ENCODE measurements around the gene ARID5B. TPM values are rescaled to one million over a fixed set of nuclear protein-coding genes. Genes with fewer than 3 reads are reported as not detected.

ARID5B gene
- total RNA-seq, 1 experiment from 2014 or later = 0.04 TPM

DNA sequence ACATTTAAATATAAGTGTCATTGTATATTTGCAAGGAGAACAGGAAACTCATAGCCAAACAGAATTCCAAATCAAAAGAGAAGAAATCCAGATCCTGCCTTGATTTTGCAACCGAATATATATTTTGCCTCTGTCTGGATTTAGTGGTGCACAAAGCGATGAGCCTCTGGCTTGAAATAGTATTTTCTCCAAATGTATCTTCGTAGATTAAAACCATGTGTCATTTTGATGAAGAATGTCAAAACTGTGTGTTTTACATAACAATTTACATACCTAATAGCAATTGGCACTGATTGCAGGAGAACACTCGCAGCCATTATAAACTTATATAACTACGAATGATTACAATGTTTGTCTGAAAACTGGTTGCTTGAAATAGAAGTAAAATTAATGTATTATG is 156.4 kb downstream of the ARID5B start:
- WGBS (ENCODE audit: extremely low coverage, insufficient read length, low lambda C conversion rate) = no CpG with 5 or more reads among the region's 5 CpGs
- Histone ChIP-seq H3T11ph (ENCODE audit: low read length) (no peak overlapping the region), H3K9me3 (ENCODE audit: control insufficient read depth, low read depth, low read length) (no peaks in the 10 kb centered on the region), H3K79me2 (ENCODE audit: insufficient read depth, low read length) (no peaks in the 10 kb centered on the region), H4K5ac (ENCODE audit: insufficient read length, low read depth, low read length) (no peak overlapping the region), H3K18ac (ENCODE audit: insufficient read length, low read depth, low read length) (no peak overlapping the region), H3K14ac (ENCODE audit: insufficient read depth, low read length) (no peak overlapping the region), H3K4ac (ENCODE audit: low read depth, low read length) (no peak overlapping the region), H3K23ac (ENCODE audit: insufficient read length, low read depth, low read length) (no peak overlapping the region), H4K91ac (ENCODE audit: insufficient read length, low read depth, low read length) (no peak overlapping the region), H3K4me2 (ENCODE audit: insufficient read depth, insufficient read length, low read length) (no peak overlapping the region), H4K20me1 (ENCODE audit: control insufficient read depth, insufficient read depth, insufficient read length) (no peaks in the 10 kb centered on the region), H2BK15ac (ENCODE audit: low read depth, low read length) (no peak overlapping the region), H3K79me1 (ENCODE audit: insufficient read depth, low read depth, low read length, poor library complexity, severe bottlenecking) (no peaks in the 10 kb centered on the region), H2BK5ac (ENCODE audit: insufficient read length, low read length) (no peak overlapping the region), H3K27ac (ENCODE audit: insufficient read length, low read depth, low read length) (no peak overlapping the region), H2AFZ (ENCODE audit: low read length) (no peak overlapping the region), H2BK20ac (ENCODE audit: low read depth, low read length, poor library complexity, severe bottlenecking) (no peak overlapping the region), H4K8ac (replicated peaks; ENCODE audit: insufficient read length, low read depth, low read length) (no peak overlapping the region), H3K56ac (ENCODE audit: insufficient read length, low read depth, low read length) (no peak overlapping the region), H2BK12ac (ENCODE audit: insufficient read length, low read depth, low read length) (no peak overlapping the region), H3K27me3 (ENCODE audit: insufficient read depth, low read length) (no peaks in the 10 kb centered on the region), H2BK120ac (ENCODE audit: low read depth, low read length, poor library complexity, severe bottlenecking) (no peak overlapping the region), H2AK5ac (ENCODE audit: insufficient read length, low read length) (no peak overlapping the region), H3K23me2 (ENCODE audit: insufficient read length, low read depth, low read length, poor library complexity, severe bottlenecking) (no peaks in the 10 kb centered on the region), H3K4me1 (ENCODE audit: insufficient read depth, low read length) (no peaks in the 10 kb centered on the region), H3K9ac (ENCODE audit: extremely low read depth, insufficient read length, low read length) (no peak overlapping the region)
- TF ChIP-seq, protein P1, sequence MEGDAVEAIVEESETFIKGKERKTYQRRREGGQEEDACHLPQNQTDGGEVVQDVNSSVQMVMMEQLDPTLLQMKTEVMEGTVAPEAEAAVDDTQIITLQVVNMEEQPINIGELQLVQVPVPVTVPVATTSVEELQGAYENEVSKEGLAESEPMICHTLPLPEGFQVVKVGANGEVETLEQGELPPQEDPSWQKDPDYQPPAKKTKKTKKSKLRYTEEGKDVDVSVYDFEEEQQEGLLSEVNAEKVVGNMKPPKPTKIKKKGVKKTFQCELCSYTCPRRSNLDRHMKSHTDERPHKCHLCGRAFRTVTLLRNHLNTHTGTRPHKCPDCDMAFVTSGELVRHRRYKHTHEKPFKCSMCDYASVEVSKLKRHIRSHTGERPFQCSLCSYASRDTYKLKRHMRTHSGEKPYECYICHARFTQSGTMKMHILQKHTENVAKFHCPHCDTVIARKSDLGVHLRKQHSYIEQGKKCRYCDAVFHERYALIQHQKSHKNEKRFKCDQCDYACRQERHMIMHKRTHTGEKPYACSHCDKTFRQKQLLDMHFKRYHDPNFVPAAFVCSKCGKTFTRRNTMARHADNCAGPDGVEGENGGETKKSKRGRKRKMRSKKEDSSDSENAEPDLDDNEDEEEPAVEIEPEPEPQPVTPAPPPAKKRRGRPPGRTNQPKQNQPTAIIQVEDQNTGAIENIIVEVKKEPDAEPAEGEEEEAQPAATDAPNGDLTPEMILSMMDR (conservative IDR thresholded peaks at IDR 0.05) = no peak
- Mint-ChIP-seq H3K36me3 (ENCODE audit: insufficient read depth in 1 of 3, low read depth in 3 of 3) (no peaks in the 10 kb centered on the region), H3K4me3 (no peak overlapping the region), H3K9me3 (no peaks in the 10 kb centered on the region), H3K4me1 (no peaks in the 10 kb centered on the region), H3K27ac (no peak overlapping the region), H3K27me3 (ENCODE audit: low read depth) (no peaks in the 10 kb centered on the region)
- DNase-seq = no peak
